Neural cell (in vitro differentiated cells): ENCODE results near the gene PTGR3. TPM values are rescaled to one million over a fixed set of nuclear protein-coding genes. Genes with fewer than 3 reads are reported as not detected.

Experiments used
- H2AFZ ChIP-seq: fragments of 200-600, 300-800 bp; sonication (generic), shearing (Covaris generic); 2 replicates; pipeline ENCODE4 v1.6.0; 2014; ENCODE audit warnings: low read depth, mild to moderate bottlenecking, antibody characterized with exemption, low read length, moderate library complexity
- H3F3A ChIP-seq: fragments of 200-600 bp; shearing (Covaris generic); 2 replicates; pipeline ENCODE4 v1.6.1; 2016; ENCODE audit warnings: mild to moderate bottlenecking, moderate library complexity, mixed read lengths, antibody characterized with exemption, low read length; ENCODE audit not compliant: insufficient read depth, poor library complexity, severe bottlenecking
- H3K27ac ChIP-seq: fragments of 200-600, 300-800 bp; sonication (generic), shearing (Covaris generic); 2 replicates; pipeline ENCODE4 v1.5.1; 2014; ENCODE audit warnings: mild to moderate bottlenecking, low read length, moderate library complexity
- H3K27me3 ChIP-seq: fragments of 300-800, 200-600 bp; sonication (generic), shearing (Covaris generic); 2 replicates; pipeline ENCODE4 v1.6.0; 2014; ENCODE audit warnings: mild to moderate bottlenecking, low read depth, low read length, moderate library complexity; ENCODE audit not compliant: insufficient read depth
- H3K36me3 ChIP-seq: fragments of 300-800, 200-600 bp; sonication (generic), shearing (Covaris generic); 2 replicates; pipeline ENCODE4 v1.5.1; 2014; ENCODE audit warnings: mild to moderate bottlenecking, antibody characterized with exemption, low read length, moderate library complexity; ENCODE audit not compliant: insufficient read depth
- H3K4me2 ChIP-seq: fragments of 300-800, 200-600 bp; sonication (generic), shearing (Covaris generic); 2 replicates; pipeline ENCODE4 v1.6.0; 2014; ENCODE audit warnings: mild to moderate bottlenecking, low read length
- H3K4me3 ChIP-seq: fragments of 300-800, 200-600 bp; sonication (generic), shearing (Covaris generic); 2 replicates; pipeline ENCODE4 v1.5.1; 2014; ENCODE audit warnings: mild to moderate bottlenecking, low read length, moderate library complexity
- H3K79me2 ChIP-seq: fragments of 200-600 bp; shearing (Covaris generic); replicated peaks from 2 replicates; pipeline ENCODE4 v1.6.0; 2014; ENCODE audit warnings: mild to moderate bottlenecking, low read length, moderate library complexity; ENCODE audit not compliant: insufficient read depth
- H3K9ac ChIP-seq: fragments of 300-800, 200-600 bp; sonication (generic), shearing (Covaris generic); 2 replicates; pipeline ENCODE4 v1.6.1; 2016; ENCODE audit warnings: mild to moderate bottlenecking, low read length, mixed read lengths
- H3K9me2 ChIP-seq: fragments of 200-600 bp; shearing (Covaris generic); 2 replicates; pipeline ENCODE4 v1.6.1; 2016; ENCODE audit warnings: mild to moderate bottlenecking, low read length, mixed read lengths; ENCODE audit not compliant: insufficient read depth
- H3K9me3 ChIP-seq: fragments of 200-600, 300-800 bp; sonication (generic), shearing (Covaris generic); 2 replicates; pipeline ENCODE4 v1.6.1; 2016; ENCODE audit warnings: mild to moderate bottlenecking, mixed run types, low read length, moderate library complexity, mixed read lengths
- H4K20me1 ChIP-seq: fragments of 200-600 bp; shearing (Covaris generic); 2 replicates; pipeline ENCODE4 v1.6.1; 2016; ENCODE audit warnings: mild to moderate bottlenecking, mixed run types; ENCODE audit not compliant: insufficient read depth
- CTCF ChIP-seq: fragments of 450-650 bp; IDR thresholded peaks from 2 replicates; pipeline ENCODE4 v1.5.1; 2014; ENCODE audit warnings: antibody characterized with exemption, mild to moderate bottlenecking, moderate library complexity; ENCODE audit not compliant: poor library complexity, severe bottlenecking
- EP300 ChIP-seq: fragments of 450-650 bp; conservative IDR thresholded peaks from 2 replicates; pipeline ENCODE4 v1.6.1; 2014; ENCODE audit warnings: antibody characterized with exemption, mild to moderate bottlenecking, moderate library complexity; ENCODE audit not compliant: poor library complexity, severe bottlenecking
- EZH2 ChIP-seq: fragments of 200-600, 300-800 bp; shearing (Covaris generic), sonication (generic); IDR thresholded peaks from 2 replicates; pipeline ENCODE4 v1.6.1; 2014; ENCODE audit warnings: antibody characterized with exemption, low read length, borderline replicate concordance, mild to moderate bottlenecking; ENCODE audit not compliant: insufficient read depth, poor library complexity, severe bottlenecking
- MXI1 ChIP-seq: fragments of 450-650 bp; conservative IDR thresholded peaks from 2 replicates; pipeline ENCODE4 v1.6.1; 2014; ENCODE audit warnings: antibody characterized with exemption, mild to moderate bottlenecking; ENCODE audit not compliant: poor library complexity, severe bottlenecking
- POLR2AphosphoS5 ChIP-seq: IDR thresholded peaks from 2 replicates; pipeline ENCODE4 v1.6.1; 2012
- RAD21 ChIP-seq: fragments of 450-650 bp; conservative IDR thresholded peaks from 2 replicates; pipeline ENCODE4 v1.6.1; 2014; ENCODE audit warnings: antibody characterized with exemption, mild to moderate bottlenecking, moderate library complexity
- REST ChIP-seq: IDR thresholded peaks from 2 replicates; pipeline ENCODE4 v1.6.1; 2012; ENCODE audit warnings: borderline replicate concordance
- SMC3 ChIP-seq: fragments of 450-650 bp; conservative IDR thresholded peaks from 2 replicates; pipeline ENCODE4 v1.6.1; 2014; ENCODE audit warnings: antibody characterized with exemption, mild to moderate bottlenecking, moderate library complexity; ENCODE audit not compliant: poor library complexity
- TAF1 ChIP-seq: IDR thresholded peaks from 2 replicates; pipeline ENCODE4 v1.6.1; 2012; ENCODE audit warnings: low read depth
- polyA plus RNA-seq: library from polyadenylated mRNA; depleted of rRNA; stranded (reverse); fragments of >200 nt; gene quantifications from 2 replicates; pipeline ENCODE4 v1.2.3, GENCODE V29; 2014

The PTGR3 gene
- polyA plus RNA-seq, 1 donor from 2014 or later: 5.9 TPM

GRCh38 chr18:75200605-75201280 lies 8.2 kb downstream of the PTGR3 start:
- H3K9ac ChIP-seq: no peak overlapping the region
- peaks cover 4% of the 10 kb centered on the region for H3K79me2 ChIP-seq
- H3F3A ChIP-seq: no peaks in the 10 kb centered on the region
- no peaks in the 10 kb centered on the region for H3K9me3 ChIP-seq
- H4K20me1 ChIP-seq: no peaks in the 10 kb centered on the region
- TF ChIP-seq EZH2 (no peak), EP300 (no peak), MXI1 (no peak), TAF1 (no peak), REST (no peak), POLR2AphosphoS5 (no peak), RAD21 (no peak), SMC3 (no peak)
- H3K4me2 ChIP-seq: no peak overlapping the region
- no peak overlapping the region for H2AFZ ChIP-seq
- H3K9me2 ChIP-seq: no peaks in the 10 kb centered on the region
- no peak overlapping the region for H3K4me3 ChIP-seq
- no peaks in the 10 kb centered on the region for H3K36me3 ChIP-seq
- H3K27me3 ChIP-seq: peaks cover 43% of the 10 kb centered on the region
- H3K27ac ChIP-seq: no peak overlapping the region

GRCh38 chr18:75200071-75200470 lies 8.9 kb downstream of the PTGR3 start:
- Histone ChIP-seq H3K36me3 (no peaks in the 10 kb centered on the region), H3K4me3 (no peak overlapping the region), H4K20me1 (no peaks in the 10 kb centered on the region), H3K27ac (no peak overlapping the region), H3K9me2 (no peaks in the 10 kb centered on the region), H3K9ac (no peak overlapping the region), H3F3A (no peaks in the 10 kb centered on the region), H3K27me3 (peaks cover 36% of the 10 kb centered on the region), H3K9me3 (no peaks in the 10 kb centered on the region), H3K4me2 (no peak overlapping the region), H2AFZ (no peak overlapping the region), H3K79me2 (no peaks in the 10 kb centered on the region)
- no peak for TF ChIP-seq EZH2
- TF ChIP-seq RAD21: no peak
- TF ChIP-seq SMC3: no peak
- TF ChIP-seq CTCF: no peak
- no peak for TF ChIP-seq POLR2AphosphoS5
